ENCODE measurements around the gene GNPDA1. TPM values are rescaled to one million over a fixed set of nuclear protein-coding genes. Genes with fewer than 3 reads are reported as not detected.
"Not testable (repeated sequence)": the region's sequence is repeated elsewhere in the genome, so short reads cannot be mapped to it uniquely, and the experiment has no call there.

GNPDA1 gene
- polyA plus RNA-seq (ENCODE audit: insufficient read length in 4 of 4): 10 to 100 TPM; 64.9 to 68.0 (median 66.6) TPM

- peak; percentile 44 to 59 (median 58) for DNase-seq (ENCODE audit: low read depth in 4 of 4, low spot score in 3 of 4)
These were observed at the start of gene GNPDA1 for GRCh38 chr5:142012792-142013388. Gene GNPDA1, minus strand, starts transcription at chr5:142013027. Its CDS starts 992 bp downstream, at chr5:142012035.

GRCh38 chr5:142059304-142059940 lies 46.6 kb upstream of the GNPDA1 start:
- no peak for DNase-seq (ENCODE audit: low read depth in 4 of 4, low spot score in 3 of 4)

- DNase-seq (ENCODE audit: low read depth in 4 of 4, low spot score in 3 of 4): no peak
These were observed 44.9 kb upstream of the GNPDA1 start for GRCh38 chr5:142057697-142058056.

- DNase-seq (ENCODE audit: low read depth in 4 of 4, low spot score in 3 of 4): no peak
These were observed 44.2 kb upstream of the GNPDA1 start for GRCh38 chr5:142056816-142057696.

- DNase-seq (ENCODE audit: low read depth in 4 of 4, low spot score in 3 of 4): no peak
These were observed 42.5 kb upstream of the GNPDA1 start for GRCh38 chr5:142055301-142055700.

DNA sequence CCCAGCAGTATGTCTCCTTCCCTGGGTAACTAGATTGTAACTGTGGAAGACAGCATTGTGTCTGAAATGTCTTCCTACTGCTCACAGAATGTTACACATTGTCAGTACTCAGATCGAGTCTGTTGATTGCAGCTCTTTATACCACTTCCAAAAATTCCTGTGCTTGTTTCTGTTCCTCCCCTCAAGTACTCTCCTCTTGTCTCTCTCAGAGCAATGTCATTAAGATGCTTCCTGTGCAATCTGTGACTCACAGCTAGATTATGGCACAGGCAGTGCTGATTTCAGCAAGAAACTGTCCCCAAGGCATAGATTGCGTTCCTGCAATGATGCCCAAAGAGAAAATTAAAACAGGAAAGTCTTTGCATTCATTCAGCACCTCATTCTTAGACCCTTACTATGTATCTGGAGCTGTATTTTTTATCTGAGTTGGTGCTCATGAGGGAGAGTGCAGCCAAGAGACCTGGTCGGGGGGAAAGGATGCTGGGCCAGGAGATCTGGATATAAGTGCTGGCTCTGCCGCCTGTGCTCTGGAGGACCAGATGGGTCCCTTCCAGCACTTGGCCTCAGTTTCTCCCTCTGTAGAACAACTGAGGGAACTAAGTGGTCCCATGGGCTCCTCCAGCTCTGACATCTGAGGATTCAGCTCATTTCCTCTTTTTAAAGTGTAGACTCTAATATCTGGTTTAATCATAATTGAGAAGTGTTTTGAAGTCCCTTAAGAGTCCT lies 40.8 kb upstream of the GNPDA1 start:
- no peak for DNase-seq (ENCODE audit: low read depth in 4 of 4, low spot score in 3 of 4)

DNA sequence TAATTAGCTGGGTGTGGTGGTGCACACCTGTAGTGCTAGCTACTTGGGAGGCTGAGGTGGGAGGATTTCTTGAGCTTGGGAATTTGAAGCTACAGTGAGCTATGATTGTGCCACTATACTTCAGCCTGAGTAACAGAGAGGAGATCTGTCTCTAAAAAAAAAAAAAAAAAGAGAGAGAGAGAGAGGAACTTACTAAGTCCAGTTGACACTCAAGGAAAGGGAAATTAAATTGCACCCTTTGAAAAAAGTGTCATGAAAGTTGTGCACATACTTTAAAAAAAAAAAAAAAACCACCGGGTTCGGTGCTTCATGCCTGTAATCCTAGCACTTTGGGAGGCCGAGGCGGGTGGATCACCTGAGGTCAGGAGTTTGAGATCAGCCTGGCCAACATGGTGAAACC lies 39.2 kb upstream of the GNPDA1 start:
- not testable (repeated sequence) for DNase-seq (ENCODE audit: low read depth in 4 of 4, low spot score in 3 of 4)

DNA sequence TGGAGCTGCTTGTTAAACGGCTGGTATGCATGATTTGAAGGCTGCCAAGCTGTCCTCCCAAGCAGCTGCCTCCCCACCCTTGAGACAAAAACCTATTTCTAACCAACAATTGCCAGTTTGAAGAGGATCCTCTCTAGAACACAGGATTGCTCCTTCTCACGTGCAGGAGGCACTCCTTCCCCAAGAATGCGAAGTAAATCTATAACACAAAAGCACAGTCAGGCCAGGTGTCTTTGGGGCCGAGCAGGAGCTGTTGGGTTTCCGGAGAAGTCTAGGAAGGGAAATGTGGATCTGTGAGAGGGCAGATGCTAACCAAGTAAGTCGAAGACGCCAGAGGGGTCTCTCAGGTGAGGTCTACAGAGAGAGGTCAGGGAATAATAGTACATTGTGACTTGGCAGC lies 35.4 kb upstream of the GNPDA1 start:
- DNase-seq (ENCODE audit: low read depth in 4 of 4, low spot score in 3 of 4): no peak

- DNase-seq (ENCODE audit: low read depth in 4 of 4, low spot score in 3 of 4): no peak
These were observed 33.4 kb upstream of the GNPDA1 start for GRCh38 chr5:142046191-142046590.

GRCh38 chr5:142040881-142041280 lies 28.1 kb upstream of the GNPDA1 start:
- not testable (repeated sequence) for DNase-seq (ENCODE audit: low read depth in 4 of 4, low spot score in 3 of 4)

- no peak for DNase-seq (ENCODE audit: low read depth in 4 of 4, low spot score in 3 of 4)
These were observed 27.5 kb upstream of the GNPDA1 start for GRCh38 chr5:142040285-142040684.

DNA sequence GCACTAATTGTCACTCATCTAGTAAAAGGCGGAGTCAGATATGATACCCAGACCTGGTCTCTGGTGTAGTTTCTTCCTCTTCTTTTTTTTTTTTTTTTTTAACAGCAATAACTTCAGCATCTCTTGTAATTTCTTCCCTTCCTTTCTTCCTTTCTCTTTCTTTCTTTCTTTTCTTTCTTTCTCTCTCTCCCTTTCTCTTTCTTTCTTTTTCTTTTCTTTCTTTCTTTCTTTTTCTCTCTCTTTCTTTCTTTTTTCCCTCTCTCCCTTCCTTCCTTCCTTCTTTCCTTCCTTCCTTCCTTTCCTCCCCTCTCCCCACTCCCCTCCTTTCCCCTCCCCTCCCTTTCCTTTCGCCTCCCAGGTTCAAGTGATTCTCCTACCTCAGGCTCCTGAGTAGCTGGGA lies 25.9 kb upstream of the GNPDA1 start:
- DNase-seq (ENCODE audit: low read depth in 4 of 4, low spot score in 3 of 4): no peak

DNA sequence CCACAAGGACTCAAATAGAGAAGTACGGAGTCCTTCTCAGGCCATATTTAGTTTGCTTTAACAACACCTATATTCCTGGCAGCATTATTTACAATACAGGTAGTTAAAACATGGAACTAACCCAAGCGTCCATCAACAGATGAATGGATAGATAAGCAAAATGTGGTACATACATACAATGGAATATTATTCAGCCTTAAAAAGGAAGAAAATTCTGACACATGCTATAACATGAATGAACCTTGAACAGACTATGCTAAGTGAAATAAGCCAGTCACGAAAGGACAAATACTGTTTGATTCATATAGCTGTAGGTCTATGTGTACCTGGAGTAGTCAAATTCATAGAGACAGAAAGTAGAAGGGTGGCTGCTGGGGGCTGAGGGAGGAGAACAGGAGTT lies 24.8 kb upstream of the GNPDA1 start:
- not testable (repeated sequence) for DNase-seq (ENCODE audit: low read depth in 4 of 4, low spot score in 3 of 4)

DNA sequence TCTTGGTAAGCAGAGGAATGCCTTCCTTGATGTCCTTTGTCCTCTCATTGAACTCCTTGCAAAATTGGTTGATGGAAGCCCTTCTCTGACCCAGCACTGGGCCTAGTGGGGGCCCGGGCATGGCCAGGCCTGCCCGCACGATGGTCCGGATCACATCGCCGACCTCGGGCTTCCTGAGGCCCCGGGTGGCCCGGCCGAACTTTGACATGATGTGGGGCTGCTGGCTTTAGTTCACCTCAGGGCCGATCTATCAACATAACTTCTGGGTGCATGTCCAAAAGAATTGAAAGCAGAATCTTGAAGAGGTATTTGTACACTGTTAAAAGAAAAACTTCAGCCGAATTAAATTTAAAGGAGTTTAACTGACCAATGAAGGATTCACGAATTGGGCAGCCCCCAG lies 24.1 kb upstream of the GNPDA1 start:
- DNase-seq (ENCODE audit: low read depth in 4 of 4, low spot score in 3 of 4): no peak

GRCh38 chr5:142034994-142035393 lies 22.2 kb upstream of the GNPDA1 start:
- no peak for DNase-seq (ENCODE audit: low read depth in 4 of 4, low spot score in 3 of 4)

- not testable (repeated sequence) for DNase-seq (ENCODE audit: low read depth in 4 of 4, low spot score in 3 of 4)
These were observed 21.1 kb upstream of the GNPDA1 start for GRCh38 chr5:142033632-142034567.

DNA sequence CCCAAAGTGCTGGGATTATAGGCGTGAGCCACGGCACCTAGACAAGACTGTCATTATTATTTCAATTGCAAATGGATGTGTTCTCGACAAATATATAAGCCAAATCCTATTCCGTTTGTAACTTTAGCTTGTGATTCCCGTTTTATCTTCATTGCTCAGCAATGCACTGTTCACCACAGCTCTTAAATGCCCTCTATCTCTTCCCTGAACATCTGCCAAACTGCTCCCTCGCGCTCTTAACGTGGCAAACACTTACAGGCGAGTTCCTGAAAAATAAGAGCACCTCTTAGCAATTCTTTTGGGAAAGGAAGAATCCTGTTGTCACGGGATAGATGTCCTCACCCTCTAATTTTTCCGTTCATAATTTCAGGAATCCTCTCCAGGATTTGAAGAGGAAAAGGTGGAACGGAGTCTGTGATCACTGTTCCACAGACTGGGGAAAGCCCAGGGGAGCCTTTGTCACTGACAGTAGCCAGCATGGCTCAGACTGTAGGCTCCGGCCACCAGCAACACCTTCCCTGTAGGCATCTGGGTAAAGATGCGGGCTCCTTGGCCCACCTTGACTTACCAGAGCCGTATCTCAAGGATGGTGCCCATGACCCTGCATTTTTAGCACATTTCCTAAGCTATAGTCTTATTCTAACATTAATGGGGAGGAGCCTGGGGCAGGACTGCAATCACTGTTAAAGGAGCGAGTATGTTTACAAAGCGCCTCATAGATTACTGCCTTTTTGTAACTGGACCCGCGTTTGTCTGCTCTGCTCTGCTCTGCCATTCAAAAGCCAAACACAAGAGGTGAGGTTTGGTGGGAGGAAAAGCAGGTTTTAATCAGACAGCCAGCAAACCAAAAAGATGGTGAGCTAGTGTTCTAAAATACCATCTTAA lies 20.2 kb upstream of the GNPDA1 start:
- DNase-seq (ENCODE audit: low read depth in 4 of 4, low spot score in 3 of 4): no peak

- no peak for DNase-seq (ENCODE audit: low read depth in 4 of 4, low spot score in 3 of 4)
These were observed 19.3 kb upstream of the GNPDA1 start for GRCh38 chr5:142032150-142032549.

DNA sequence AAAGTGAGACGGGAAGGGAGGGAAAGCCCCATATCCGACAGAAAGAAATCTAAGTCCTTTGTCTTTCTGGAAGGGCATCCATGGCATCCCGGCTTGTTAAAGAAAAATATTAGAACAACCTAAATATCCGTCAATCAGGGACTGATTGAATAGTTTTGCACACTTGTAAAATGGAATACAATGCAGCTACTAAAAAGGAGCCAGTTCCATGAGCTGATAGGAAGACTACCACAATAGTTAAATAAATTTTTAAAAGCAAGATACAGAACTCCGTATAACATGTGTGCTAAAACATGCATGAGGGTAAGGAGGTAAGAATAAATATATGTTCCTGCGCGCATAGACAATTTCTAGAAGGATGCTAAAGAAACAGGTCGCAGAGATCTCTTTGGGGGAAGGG lies 12.8 kb upstream of the GNPDA1 start:
- DNase-seq (ENCODE audit: low read depth in 4 of 4, low spot score in 3 of 4): no peak

All from right renal pelvis (tissue), 4 donors.